Measurements from ENCODE around the gene DUSP6. TPM values are rescaled to one million over a fixed set of nuclear protein-coding genes. Genes with fewer than 3 reads are reported as not detected.

DUSP6 gene
- total and polyA plus RNA-seq, 2 of the 13 experiments (the other 11 are each of a cell fraction or from before 2014, with no cell fraction given), result 40.9 to 161 TPM

GRCh38 chr12:89345830-89346740 lies 6.2 kb downstream of the DUSP6 start (continued):
- TF ChIP-seq FOXP4 (CRISPR knock-in tag; IDR thresholded peaks at IDR 0.05), result no peak
- no peak for TF ChIP-seq CBX5 (CRISPR knock-in tag; IDR thresholded peaks at IDR 0.05; ENCODE audit: borderline replicate concordance)
- TF ChIP-seq SRF (IDR thresholded peaks at IDR 0.05; ENCODE audit: low read depth, low read length), result no peak
- TF ChIP-seq MTA3 (CRISPR knock-in tag; IDR thresholded peaks at IDR 0.05), result no peak
- TF ChIP-seq ZNF407 (CRISPR knock-in tag; IDR thresholded peaks at IDR 0.05; ENCODE audit: not compliant biosample characterization), result no peak
- no peak for TF ChIP-seq SPEN (CRISPR knock-in tag; IDR thresholded peaks at IDR 0.05; ENCODE audit: low read depth)
- TF ChIP-seq ZNF7 (CRISPR knock-in tag; IDR thresholded peaks at IDR 0.05), result no peak
- no peak for TF ChIP-seq GABPA (IDR thresholded peaks at IDR 0.05; ENCODE audit: low read depth, low read length)
- TF ChIP-seq GABPA (CRISPR knock-in tag; IDR thresholded peaks at IDR 0.05; ENCODE audit: low read depth), result no peak; the same call in 1 of the 2 replicates
- TF ChIP-seq ZNF772 (CRISPR knock-in tag; IDR thresholded peaks at IDR 0.05), result no peak
- no peak for TF ChIP-seq U2AF2 (IDR thresholded peaks at IDR 0.05; ENCODE audit: low read depth, low read length)
- TF ChIP-seq CHD2 (IDR thresholded peaks at IDR 0.05; ENCODE audit: low read depth, low read length), result no peak
- TF ChIP-seq ZMYM4 (CRISPR knock-in tag; IDR thresholded peaks at IDR 0.05), result 0 out of 2 replicates have a peak, but pooled peaks have one; percentile 28
